ENCODE measurements around the gene TEDC2. TPM values are rescaled to one million over a fixed set of nuclear protein-coding genes. Genes with fewer than 3 reads are reported as not detected.

Gene TEDC2
- total and polyA plus RNA-seq, 2 experiments from 2014 or later: 6.2 to 7.1 TPM

DNA sequence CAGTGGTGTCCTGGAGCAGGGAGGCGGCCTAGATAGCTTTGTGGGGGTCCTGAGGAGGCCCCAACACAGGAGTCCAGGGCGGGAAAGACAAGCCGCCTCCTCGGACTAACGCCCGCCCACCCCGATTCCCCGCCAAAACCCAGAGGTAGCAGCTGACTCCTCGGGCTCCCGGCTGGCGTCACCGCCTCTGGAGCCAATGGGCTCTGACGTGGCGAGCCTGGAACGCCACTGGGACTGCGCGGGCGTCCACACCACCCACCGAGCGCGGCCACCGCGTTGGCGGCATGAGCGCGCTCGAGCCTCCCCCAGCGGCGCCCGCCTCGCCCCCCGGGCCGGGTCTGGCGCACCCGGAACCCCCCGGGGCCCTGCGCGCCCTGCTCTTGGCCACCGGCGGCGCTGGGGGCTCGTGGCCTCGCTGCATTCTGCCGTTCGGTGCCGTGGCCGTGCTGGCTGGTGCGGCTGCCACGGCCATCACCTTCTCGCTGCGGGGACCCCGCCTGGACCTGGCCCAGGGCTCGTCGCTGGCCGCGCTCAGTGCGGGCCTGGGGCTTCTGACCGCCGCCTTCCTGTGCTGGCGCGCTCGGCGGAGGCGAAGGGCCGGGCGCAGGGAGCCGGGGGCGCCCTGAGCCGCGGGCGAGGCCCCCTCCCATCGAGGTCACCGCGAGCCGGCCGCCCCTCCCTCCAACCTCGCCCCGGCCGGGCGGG lies 7.8 kb downstream of the TEDC2 start:
- Histone ChIP-seq H4K20me1 (ENCODE audit: insufficient read depth, poor library complexity, severe bottlenecking) (no peaks in the 10 kb centered on the region), H3K9me2 (replicated peaks; ENCODE audit: insufficient read depth) (no peaks in the 10 kb centered on the region), H3K27me3 (peaks cover 8% of the 10 kb centered on the region), H3K4me3 (peak overlapping the region; percentile 72), H2AFZ (peak overlapping the region; percentile 6), H3K79me2 (no peaks in the 10 kb centered on the region), H3K27ac (peak overlapping the region; percentile 93), H3K9me3 (ENCODE audit: low read depth) (no peaks in the 10 kb centered on the region), H3K4me2 (peak overlapping the region; percentile 98), H3K4me1 (ENCODE audit: insufficient read depth) (peaks cover 50% of the 10 kb centered on the region), H3K36me3 (replicated peaks; ENCODE audit: insufficient read depth, low read depth) (no peaks in the 10 kb centered on the region)
- DNase-seq (ENCODE audit: low spot score): peak; percentile 84
- WGBS (ENCODE audit: low lambda C conversion rate, missing lambda C conversion rate): 9% methylated on average over 13 of the region's 80 CpGs
- TF ChIP-seq EZH2 (IDR thresholded peaks at IDR 0.05; ENCODE audit: borderline replicate concordance) (peak; percentile 37), EZH2phosphoT487 (IDR thresholded peaks at IDR 0.05; ENCODE audit: low read depth, severe bottlenecking, unreplicated experiment) (no peak), CTCF (IDR thresholded peaks at IDR 0.05; ENCODE audit: poor library complexity) (peak; percentile 10)

DNA sequence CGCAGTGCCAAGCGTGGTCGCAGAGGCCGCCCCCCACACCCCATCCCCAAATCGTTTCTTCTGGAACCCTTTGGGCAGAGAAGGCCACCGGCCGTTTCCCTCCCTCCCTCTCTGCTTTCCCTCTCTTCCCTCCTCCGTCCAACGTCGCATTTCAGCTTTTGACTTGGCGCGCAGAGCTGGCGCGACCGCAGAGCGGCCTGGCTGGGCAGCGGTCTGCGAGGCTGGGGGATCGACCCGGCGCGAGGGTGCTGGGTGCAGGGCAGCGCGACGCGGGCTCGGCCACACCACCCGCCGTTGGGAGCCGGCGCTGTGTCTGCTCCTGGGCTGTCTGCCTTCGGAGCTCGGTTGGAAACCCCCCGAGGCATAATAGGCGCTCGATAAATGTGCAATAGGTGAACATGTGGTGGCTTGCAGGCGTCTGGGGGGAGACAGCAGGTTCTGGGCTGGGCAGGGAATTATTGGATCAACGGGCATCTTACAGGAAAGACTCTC lies 8.4 kb downstream of the TEDC2 start:
- Histone ChIP-seq H2AFZ (peak overlapping the region; percentile 6), H3K4me3 (peak overlapping the region; percentile 72), H4K20me1 (ENCODE audit: insufficient read depth, poor library complexity, severe bottlenecking) (no peaks in the 10 kb centered on the region), H3K36me3 (replicated peaks; ENCODE audit: insufficient read depth, low read depth) (no peaks in the 10 kb centered on the region), H3K79me2 (peaks cover 1% of the 10 kb centered on the region), H3K27me3 (peaks cover 8% of the 10 kb centered on the region), H3K9me2 (replicated peaks; ENCODE audit: insufficient read depth) (no peaks in the 10 kb centered on the region), H3K9me3 (ENCODE audit: low read depth) (no peaks in the 10 kb centered on the region), H3K4me1 (ENCODE audit: insufficient read depth) (peaks cover 55% of the 10 kb centered on the region), H3K27ac (peak overlapping the region; percentile 93), H3K4me2 (peak overlapping the region; percentile 98)
- TF ChIP-seq EZH2phosphoT487 (IDR thresholded peaks at IDR 0.05; ENCODE audit: low read depth, severe bottlenecking, unreplicated experiment) (no peak), EZH2 (IDR thresholded peaks at IDR 0.05; ENCODE audit: borderline replicate concordance) (no peak), CTCF (IDR thresholded peaks at IDR 0.05; ENCODE audit: poor library complexity) (no peak)
- 1% methylated on average over 27 of the region's 38 CpGs for WGBS (ENCODE audit: low lambda C conversion rate, missing lambda C conversion rate)
- DNase-seq (ENCODE audit: low spot score): peak; percentile 48

GRCh38 chr16:2468725-2469398 lies 9.0 kb downstream of the TEDC2 start:
- Histone ChIP-seq H3K9me2 (replicated peaks; ENCODE audit: insufficient read depth) (no peaks in the 10 kb centered on the region), H3K4me3 (peak overlapping the region; percentile 72)
- WGBS (ENCODE audit: low lambda C conversion rate, missing lambda C conversion rate): 25% methylated on average over 8 of the region's 14 CpGs

More at GRCh38 chr16:2468725-2469398, 9.0 kb downstream of the TEDC2 start:
- no peak for DNase-seq (ENCODE audit: low spot score)
- Histone ChIP-seq H3K36me3 (replicated peaks; ENCODE audit: insufficient read depth, low read depth) (no peaks in the 10 kb centered on the region), H2AFZ (no peak overlapping the region), H3K9me3 (ENCODE audit: low read depth) (no peaks in the 10 kb centered on the region), H3K27me3 (peaks cover 8% of the 10 kb centered on the region), H3K4me2 (peak overlapping the region; percentile 98), H3K27ac (peak overlapping the region; percentile 93), H3K4me1 (ENCODE audit: insufficient read depth) (peaks cover 58% of the 10 kb centered on the region), H3K79me2 (peaks cover 5% of the 10 kb centered on the region), H4K20me1 (ENCODE audit: insufficient read depth, poor library complexity, severe bottlenecking) (no peaks in the 10 kb centered on the region)
- TF ChIP-seq CTCF (IDR thresholded peaks at IDR 0.05; ENCODE audit: poor library complexity) (no peak), EZH2 (IDR thresholded peaks at IDR 0.05; ENCODE audit: borderline replicate concordance) (no peak), EZH2phosphoT487 (IDR thresholded peaks at IDR 0.05; ENCODE audit: low read depth, severe bottlenecking, unreplicated experiment) (no peak)

All from hepatocyte (in vitro differentiated cells).